Measurements from ENCODE around the gene COX6B1. TPM values are rescaled to one million over a fixed set of nuclear protein-coding genes. Genes with fewer than 3 reads are reported as not detected.
"Not testable (repeated sequence)": the region's sequence is repeated elsewhere in the genome, so short reads cannot be mapped to it uniquely, and the experiment has no call there.

COX6B1 gene
- total RNA-seq, 1 donor from 2014 or later: 301 TPM

DNA sequence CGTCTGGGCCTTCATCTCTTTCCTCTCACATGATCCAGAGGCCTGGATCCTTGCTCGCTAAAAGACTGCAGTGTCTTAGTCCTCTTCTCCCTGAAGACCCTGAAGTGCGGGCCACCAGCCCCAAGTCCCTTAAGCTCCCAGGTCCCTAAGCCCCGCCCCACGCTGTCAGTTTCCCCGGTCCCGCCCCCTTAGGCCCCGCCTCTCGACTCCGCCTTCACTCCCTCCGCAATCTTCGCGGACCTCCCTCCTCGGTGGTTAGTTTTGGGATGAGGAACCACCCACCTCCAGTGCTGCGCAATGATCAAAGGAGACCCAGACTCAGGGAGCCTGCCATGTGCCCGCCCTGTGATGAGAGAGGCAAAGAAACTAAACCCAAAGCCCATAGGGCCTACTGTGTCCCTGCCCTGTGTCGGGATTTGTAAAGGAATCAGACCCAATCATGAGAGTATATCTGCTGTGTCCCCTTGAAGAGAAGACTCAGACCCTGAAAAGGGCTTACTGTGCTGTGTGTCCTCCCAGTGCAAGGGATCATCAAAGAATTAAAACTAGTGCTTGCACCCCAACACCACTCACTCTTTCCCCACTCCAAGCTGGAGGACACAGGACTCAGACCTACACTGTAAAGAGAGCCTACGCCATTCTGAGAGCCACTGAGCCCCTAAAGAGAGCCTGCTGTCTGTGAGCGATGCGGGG, 3.0 kb upstream of the COX6B1 start:
- Histone ChIP-seq H3K27me3 (no peaks in the 10 kb centered on the region), H3K27ac (peak overlapping the region; percentile 85 to 91), H3K4me1 (peaks cover 0 to 33% of the 10 kb centered on the region in 2 donors), H3K4me3 (peak overlapping the region; percentile 68 to 72), H3K36me3 (no peaks in the 10 kb centered on the region), H3K9me3 (no peaks in the 10 kb centered on the region)
- DNase-seq (ENCODE audit: low spot score in 2 of 2): peak; percentile 32 to 90
- TF ChIP-seq, protein P1, sequence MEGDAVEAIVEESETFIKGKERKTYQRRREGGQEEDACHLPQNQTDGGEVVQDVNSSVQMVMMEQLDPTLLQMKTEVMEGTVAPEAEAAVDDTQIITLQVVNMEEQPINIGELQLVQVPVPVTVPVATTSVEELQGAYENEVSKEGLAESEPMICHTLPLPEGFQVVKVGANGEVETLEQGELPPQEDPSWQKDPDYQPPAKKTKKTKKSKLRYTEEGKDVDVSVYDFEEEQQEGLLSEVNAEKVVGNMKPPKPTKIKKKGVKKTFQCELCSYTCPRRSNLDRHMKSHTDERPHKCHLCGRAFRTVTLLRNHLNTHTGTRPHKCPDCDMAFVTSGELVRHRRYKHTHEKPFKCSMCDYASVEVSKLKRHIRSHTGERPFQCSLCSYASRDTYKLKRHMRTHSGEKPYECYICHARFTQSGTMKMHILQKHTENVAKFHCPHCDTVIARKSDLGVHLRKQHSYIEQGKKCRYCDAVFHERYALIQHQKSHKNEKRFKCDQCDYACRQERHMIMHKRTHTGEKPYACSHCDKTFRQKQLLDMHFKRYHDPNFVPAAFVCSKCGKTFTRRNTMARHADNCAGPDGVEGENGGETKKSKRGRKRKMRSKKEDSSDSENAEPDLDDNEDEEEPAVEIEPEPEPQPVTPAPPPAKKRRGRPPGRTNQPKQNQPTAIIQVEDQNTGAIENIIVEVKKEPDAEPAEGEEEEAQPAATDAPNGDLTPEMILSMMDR (IDR thresholded peaks at IDR 0.05): no peak
- intact Hi-C loops (cut with DNase I): loop anchor here (1.0 to 10.0 kb wide), 12 partner anchors 33 to 970 kb away; partner anchors contain the start of genes ALKBH6, HAUS5, HSPB6 and IGFLR1

DNA sequence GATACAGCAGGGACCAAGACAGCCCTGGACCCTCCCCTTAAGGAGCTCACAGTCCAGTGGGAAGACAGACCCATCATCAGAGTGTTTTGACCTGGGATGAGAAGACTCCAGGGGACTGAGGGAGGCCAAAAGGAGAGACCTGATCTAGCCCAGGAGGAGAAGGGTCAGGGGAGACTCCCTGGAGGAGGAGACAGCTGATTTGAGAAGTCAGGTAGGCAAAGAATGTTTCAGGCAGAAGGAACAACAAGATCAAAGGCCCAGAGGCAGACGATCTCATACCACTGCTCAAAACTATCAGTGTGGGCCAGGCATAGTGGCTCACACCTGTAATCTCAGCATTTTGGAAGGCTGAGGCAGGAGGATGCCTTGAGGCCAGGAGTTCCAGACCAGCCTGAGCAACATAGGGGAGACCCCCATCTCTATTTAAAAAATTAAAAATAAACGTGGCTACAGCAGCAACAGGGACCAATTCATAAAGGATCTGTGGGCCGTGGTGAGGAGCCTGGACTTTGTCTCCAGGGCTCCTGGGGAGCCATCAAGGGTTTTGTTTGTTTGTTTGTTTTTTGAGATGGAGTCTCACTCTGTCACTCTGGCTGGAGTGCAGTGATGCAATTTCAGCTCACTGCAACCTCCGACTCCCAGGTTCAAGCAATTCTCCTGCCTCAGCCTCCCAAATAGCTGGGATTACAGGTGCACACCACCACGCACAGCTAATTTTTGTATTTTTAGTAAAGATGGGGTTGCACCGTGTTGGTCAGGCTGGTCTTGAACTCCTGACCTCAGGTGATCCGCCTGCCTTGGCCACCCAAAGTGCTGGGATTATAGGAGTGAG, 2.2 kb upstream of the COX6B1 start:
- Histone ChIP-seq H3K27me3 (no peaks in the 10 kb centered on the region), H3K4me1 (peaks cover 0 to 33% of the 10 kb centered on the region in 2 donors), H3K4me3 (no peak overlapping the region), H3K36me3 (peaks cover under 1 to 3% of the 10 kb centered on the region in 2 donors), H3K9me3 (no peaks in the 10 kb centered on the region), H3K27ac (peak overlapping the region; percentile 85 to 91)
- no peak for DNase-seq (ENCODE audit: low spot score in 2 of 2)
- intact Hi-C loops (cut with DNase I): loop anchor here (2.0 to 10.0 kb wide), 7 partner anchors 57 to 971 kb away; partner anchors contain the start of genes ALKBH6, SCGB2B2, THAP8 and USF2
- TF ChIP-seq, protein P1 (IDR thresholded peaks at IDR 0.05): no peak

DNA sequence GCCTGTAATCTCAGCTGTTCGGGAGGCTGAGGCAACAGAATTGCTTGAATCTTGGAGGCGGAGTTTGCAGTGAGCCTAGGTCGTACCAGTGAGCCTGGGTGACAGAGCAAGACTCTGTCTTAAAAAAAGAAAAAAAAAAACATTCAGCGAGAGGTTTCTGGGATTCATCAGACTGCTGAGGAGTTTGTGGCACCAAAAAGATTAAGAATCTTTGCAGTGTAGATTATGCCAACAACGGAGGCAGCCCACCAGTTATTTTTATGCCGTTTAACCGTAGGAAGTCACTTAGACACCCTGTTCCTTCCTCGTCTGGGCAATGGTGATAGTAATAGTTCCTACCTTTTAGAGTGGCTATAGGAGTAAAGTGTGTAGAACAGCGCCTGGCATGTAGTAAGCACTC, 2.5 kb downstream of the COX6B1 start:
- intact Hi-C loops (cut with DNase I): no loop called here
- Histone ChIP-seq H3K27ac (no peak overlapping the region), H3K36me3 (peaks cover 36 to 44% of the 10 kb centered on the region in 2 donors), H3K9me3 (no peaks in the 10 kb centered on the region), H3K4me1 (peaks cover 0 to 19% of the 10 kb centered on the region in 2 donors), H3K4me3 (no peak overlapping the region), H3K27me3 (no peaks in the 10 kb centered on the region)
- TF ChIP-seq, protein P1 (IDR thresholded peaks at IDR 0.05): no peak
- DNase-seq (ENCODE audit: low spot score in 2 of 2): no peak

GRCh38 chr19:35654828-35655227, 6.7 kb downstream of the COX6B1 start:
- H3K4me1 ChIP-seq; H3K9me3 ChIP-seq; H3K4me3 ChIP-seq; DNase-seq (ENCODE audit: low spot score in 2 of 2); H3K27me3 ChIP-seq; H3K27ac ChIP-seq; intact Hi-C loops (cut with DNase I): not testable (repeated sequence)
- H3K36me3 ChIP-seq: peaks cover 73 to 86% of the 10 kb centered on the region in 2 donors

- Histone ChIP-seq H3K4me1 (no peaks in the 10 kb centered on the region), H3K27me3 (no peaks in the 10 kb centered on the region), H3K4me3 (no peak overlapping the region), H3K36me3 (peaks cover 73 to 92% of the 10 kb centered on the region in 2 donors), H3K9me3 (no peaks in the 10 kb centered on the region), H3K27ac (no peak overlapping the region)
- DNase-seq (ENCODE audit: low spot score in 2 of 2): no peak
- intact Hi-C loops (cut with DNase I): no loop called here
- TF ChIP-seq, protein P1 (IDR thresholded peaks at IDR 0.05): no peak
These were observed 7.5 kb downstream of the COX6B1 start for GRCh38 chr19:35655600-35655999.

DNA sequence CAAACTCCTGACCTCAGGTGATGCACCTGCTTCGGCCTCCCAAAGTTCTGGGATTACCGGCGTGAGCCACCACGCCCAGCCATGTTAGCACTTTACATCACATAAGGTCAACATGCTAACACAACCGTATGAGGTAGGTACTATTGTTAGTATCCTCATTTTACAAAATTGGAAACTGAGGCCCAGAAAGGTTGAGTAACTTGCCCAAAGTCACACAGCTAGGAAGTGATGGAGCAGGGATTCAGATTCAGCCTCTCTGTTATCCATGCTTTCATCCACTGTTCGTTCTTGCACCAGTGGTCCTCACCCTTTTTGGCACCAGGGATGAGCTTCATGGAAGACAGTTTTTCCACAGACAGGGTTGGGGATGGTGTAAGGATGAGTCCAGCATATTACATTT, 8.6 kb downstream of the COX6B1 start:
- Histone ChIP-seq H3K9me3 (no peaks in the 10 kb centered on the region), H3K27ac (no peak overlapping the region), H3K36me3 (peaks cover 62 to 94% of the 10 kb centered on the region in 2 donors), H3K27me3 (no peaks in the 10 kb centered on the region), H3K4me1 (no peaks in the 10 kb centered on the region), H3K4me3 (no peak overlapping the region)
- intact Hi-C loops (cut with DNase I): no loop called here
- TF ChIP-seq, protein P1 (IDR thresholded peaks at IDR 0.05): no peak
- no peak for DNase-seq (ENCODE audit: low spot score in 2 of 2)

All from ascending aorta (tissue), 2 donors.